ENCODE measurements around the gene SYP. TPM values are rescaled to one million over a fixed set of nuclear protein-coding genes. Genes with fewer than 3 reads are reported as not detected.
"Not testable (repeated sequence)": the region's sequence is repeated elsewhere in the genome, so short reads cannot be mapped to it uniquely, and the experiment has no call there.

SYP gene
- total and polyA plus RNA-seq, 9 donors, result 0.69 to 3.3 (median 1.9) TPM

GRCh38 chrX:49147936-49148335, 52.1 kb downstream of the SYP start:
- Histone ChIP-seq H3K27ac (no peak overlapping the region), H3K27me3 (no peaks in the 10 kb centered on the region), H3K4me1 (ENCODE audit: insufficient read depth) (no peaks in the 10 kb centered on the region), H3K9me3 (no peaks in the 10 kb centered on the region), H3K4me3 (no peak overlapping the region), H3K36me3 (no peaks in the 10 kb centered on the region)
- DNase-seq, result no peak
- TF ChIP-seq POLR2A (IDR thresholded peaks at IDR 0.05) (no peak), EP300 (IDR thresholded peaks at IDR 0.05) (no peak), CTCF (IDR thresholded peaks at IDR 0.05) (no peak)
- intact Hi-C loops (cut with DNase I), result no loop called here
- WGBS, 3 donors, result 83 to 88% (median 85%) methylated on average over 13 of the region's 13 CpGs

GRCh38 chrX:49147282-49147681, 52.7 kb downstream of the SYP start:
- no peaks in the 10 kb centered on the region for H3K4me1 ChIP-seq (ENCODE audit: insufficient read depth)
- no peaks in the 10 kb centered on the region for H3K27me3 ChIP-seq
- intact Hi-C loops (cut with DNase I), result no loop called here
- no peak for DNase-seq
- no peaks in the 10 kb centered on the region for H3K9me3 ChIP-seq
- no peaks in the 10 kb centered on the region for H3K36me3 ChIP-seq
- WGBS, 3 donors, result 80 to 87% (median 86%) methylated on average over 8 of the region's 8 CpGs
- no peak overlapping the region for H3K27ac ChIP-seq
- TF ChIP-seq POLR2A (IDR thresholded peaks at IDR 0.05) (no peak), EP300 (IDR thresholded peaks at IDR 0.05) (no peak), CTCF (IDR thresholded peaks at IDR 0.05) (no peak)
- no peak overlapping the region for H3K4me3 ChIP-seq

GRCh38 chrX:49143154-49143553, 56.8 kb downstream of the SYP start:
- H3K4me1 ChIP-seq (ENCODE audit: insufficient read depth); intact Hi-C loops (cut with DNase I); H3K36me3 ChIP-seq; H3K4me3 ChIP-seq; DNase-seq; H3K27me3 ChIP-seq; H3K27ac ChIP-seq; H3K9me3 ChIP-seq: not testable (repeated sequence)
- 73 to 80% (median 75%) methylated on average over 7 of the region's 7 CpGs for WGBS, 3 donors

- whole genome bisulfite sequencing, 3 donors, result 42 to 61% (median 49%) methylated on average over 9 of the region's 9 CpGs
- H3K9me3 ChIP-seq; H3K4me1 ChIP-seq (ENCODE audit: insufficient read depth); DNase-seq; H3K27ac ChIP-seq; H3K27me3 ChIP-seq; H3K36me3 ChIP-seq; H3K4me3 ChIP-seq; intact Hi-C loops (cut with DNase I): not testable (repeated sequence)
Observed at GRCh38 chrX:49142264-49142663, 57.7 kb downstream of the SYP start.

GRCh38 chrX:49139713-49140112, 60.3 kb downstream of the SYP start:
- no peak for DNase-seq
- TF ChIP-seq CTCF (IDR thresholded peaks at IDR 0.05), result no peak
- no peak for TF ChIP-seq POLR2A (IDR thresholded peaks at IDR 0.05)
- TF ChIP-seq EP300 (IDR thresholded peaks at IDR 0.05), result no peak
- H3K4me3 ChIP-seq, result no peak overlapping the region
- no peaks in the 10 kb centered on the region for H3K36me3 ChIP-seq
- WGBS, 3 donors, result 73 to 78% (median 75%) methylated on average over 4 of the region's 4 CpGs
- H3K27me3 ChIP-seq, result no peaks in the 10 kb centered on the region
- H3K27ac ChIP-seq, result no peak overlapping the region
- H3K4me1 ChIP-seq (ENCODE audit: insufficient read depth), result no peaks in the 10 kb centered on the region
- intact Hi-C loops (cut with DNase I), result no loop called here
- H3K9me3 ChIP-seq, result no peaks in the 10 kb centered on the region

Small RNA genes lying within 50 kb of the gene (small RNA-seq; reads per million reads assigned to genes)
- not detected for gene RN7SL262P

Other genes with a start within 250 kb of the SYP start
- gene OTUD5, start 242.6 kb downstream of the SYP start, total RNA-seq, result 10 to 100 TPM; 25.8 to 57.8 (median 53.8) TPM
- 10 to 100 TPM; 41.9 to 72.7 TPM for gene OTUD5, start 242.6 kb downstream of the SYP start, polyA plus RNA-seq
- gene KCND1, start 228.3 kb downstream of the SYP start, total RNA-seq, result 1 to 10 TPM in 5 of 7 donors, under 1 TPM in 2; 0.76 to 4.6 (median 2.0) TPM
- gene KCND1, start 228.3 kb downstream of the SYP start, polyA plus RNA-seq, result 1 to 10 TPM; 1.9 to 4.2 TPM
- gene GRIPAP1, start 197.9 kb downstream of the SYP start, total RNA-seq, result 10 to 100 TPM; 21.9 to 45.0 (median 31.2) TPM
- gene GRIPAP1, start 197.9 kb downstream of the SYP start, polyA plus RNA-seq, result 10 to 100 TPM; 20.0 to 40.5 TPM
- gene TFE3, start 156.8 kb downstream of the SYP start, total RNA-seq, result 10 to 100 TPM; 44.8 to 69.4 (median 57.3) TPM
- 10 to 100 TPM; 42.1 to 49.2 TPM for gene TFE3, start 156.8 kb downstream of the SYP start, polyA plus RNA-seq
- gene CCDC120, start 141.2 kb downstream of the SYP start, total RNA-seq, result 10 to 100 TPM in 3 of 7 donors, 1 to 10 TPM in 4; 3.3 to 11.2 (median 9.9) TPM
- 1 to 10 TPM; 3.8 to 4.6 TPM for gene CCDC120, start 141.2 kb downstream of the SYP start, polyA plus RNA-seq
- 10 to 100 TPM; 14.4 to 54.0 (median 29.3) TPM for gene PRAF2, start 126.2 kb downstream of the SYP start, total RNA-seq
- gene PRAF2, start 126.2 kb downstream of the SYP start, polyA plus RNA-seq, result 10 to 100 TPM; 29.1 to 51.2 TPM
- 10 to 100 TPM; 55.3 to 89.7 (median 76.5) TPM for gene WDR45, start 120.3 kb downstream of the SYP start, total RNA-seq
- gene WDR45, start 120.3 kb downstream of the SYP start, polyA plus RNA-seq, result 10 to 100 TPM; 56.1 to 80.4 TPM
- 10 to 100 TPM; 17.2 to 25.5 (median 20.9) TPM for gene GPKOW, start 76.5 kb downstream of the SYP start, total RNA-seq
- 10 to 100 TPM; 13.7 to 18.3 TPM for gene GPKOW, start 76.5 kb downstream of the SYP start, polyA plus RNA-seq
- 10 to 100 TPM in 1 of 7 donors, 1 to 10 TPM in 6; 1.3 to 22.5 (median 2.0) TPM for gene MAGIX, start 37.4 kb downstream of the SYP start, total RNA-seq
- under 1 TPM; 0.32 to 0.82 TPM for gene MAGIX, start 37.4 kb downstream of the SYP start, polyA plus RNA-seq
- 100 to 1,000 TPM in 5 of 7 donors, 10 to 100 TPM in 2; 16.3 to 116 (median 105) TPM for gene PLP2, start 28.3 kb downstream of the SYP start, total RNA-seq
- gene PLP2, start 28.3 kb downstream of the SYP start, polyA plus RNA-seq, result 100 to 1,000 TPM in 1 of 2 donors, 10 to 100 TPM in 1; 92.6 to 244 TPM
- gene PRICKLE3, start 13.8 kb downstream of the SYP start, total RNA-seq, result 10 to 100 TPM in 6 of 7 donors, 1 to 10 TPM in 1; 9.1 to 15.1 (median 11.5) TPM
- 1 to 10 TPM; 3.5 to 5.5 TPM for gene PRICKLE3, start 13.8 kb downstream of the SYP start, polyA plus RNA-seq
- gene CACNA1F, start 33.1 kb upstream of the SYP start, total RNA-seq, result under 1 TPM in 5 of 7 donors, not detected in 2; 0.10 to 0.23 (median 0.15) TPM
- gene CACNA1F, start 33.1 kb upstream of the SYP start, polyA plus RNA-seq, result under 1 TPM; 0.02 to 0.32 TPM
- gene CCDC22, start 35.3 kb upstream of the SYP start, total RNA-seq, result 10 to 100 TPM in 6 of 7 donors, 1 to 10 TPM in 1; 7.9 to 15.7 (median 11.5) TPM
- 10 to 100 TPM in 1 of 2 donors, 1 to 10 TPM in 1; 2.8 to 10.8 TPM for gene CCDC22, start 35.3 kb upstream of the SYP start, polyA plus RNA-seq
- gene FOXP3, start 64.5 kb upstream of the SYP start, total RNA-seq, result under 1 TPM in 4 of 7 donors, not detected in 3; 0.10 to 0.60 (median 0.33) TPM
- under 1 TPM; 0.10 to 0.25 TPM for gene FOXP3, start 64.5 kb upstream of the SYP start, polyA plus RNA-seq
- 10 to 100 TPM in 5 of 7 donors, 1 to 10 TPM in 2; 8.3 to 16.1 (median 12.3) TPM for gene PPP1R3F, start 69.6 kb upstream of the SYP start, total RNA-seq
- 1 to 10 TPM; 1.7 to 5.5 TPM for gene PPP1R3F, start 69.6 kb upstream of the SYP start, polyA plus RNA-seq
- gene GAGE10, start 103.5 kb upstream of the SYP start, total RNA-seq, result not detected
- not detected for gene GAGE10, start 103.5 kb upstream of the SYP start, polyA plus RNA-seq
- gene GAGE12J, start 121.8 kb upstream of the SYP start, total RNA-seq, result not detected
- gene GAGE12J, start 121.8 kb upstream of the SYP start, polyA plus RNA-seq, result not detected
- gene GAGE13, start 131.4 kb upstream of the SYP start, total RNA-seq, result under 1 TPM in 1 of 7 donors, not detected in 6; 0.69 TPM
- not detected for gene GAGE13, start 131.4 kb upstream of the SYP start, polyA plus RNA-seq

All from ovary (tissue), 9 donors.